HL-60 (cell line): Measurements from ENCODE around the gene POLR2I.

ENCODE experiments used
- CTCF ChIP-seq: IDR thresholded peaks from one replicate; pipeline ENCODE4 v1.5.1; 2011; ENCODE audit warnings: low read length, control low read depth, inconsistent platforms; ENCODE audit not compliant: insufficient read depth
- REST ChIP-seq: IDR thresholded peaks from 2 replicates; pipeline ENCODE4 v1.6.1; 2012; ENCODE audit warnings: low read depth; ENCODE audit not compliant: insufficient replicate concordance

- no peak for TF ChIP-seq CTCF
- no peak for TF ChIP-seq REST
These were observed 21.0 kb downstream of the POLR2I start for GRCh38 chr19:36093687-36094086.
